Activated naive CD8-positive, alpha-beta T cell (primary cell): ENCODE data around the gene SV2B.
A peak's percentile ranks its signal among the peaks of the same experiment; 100 is the strongest.
"Not testable (repeated sequence)": the region's sequence is repeated elsewhere in the genome, so short reads cannot be mapped to it uniquely, and the experiment has no call there.

ENCODE experiments used
- H3K27ac Mint-ChIP-seq: one replicate; pipeline ENCODE4 v1.8.0; 2021; ENCODE audit warnings: mixed read lengths
- H3K27me3 Mint-ChIP-seq: one replicate; pipeline ENCODE4 v1.8.0; 2021; ENCODE audit warnings: mixed read lengths
- H3K36me3 Mint-ChIP-seq: one replicate; pipeline ENCODE4 v1.8.0; 2021; ENCODE audit warnings: mixed read lengths
- H3K4me1 Mint-ChIP-seq: one replicate; pipeline ENCODE4 v1.8.0; 2021; ENCODE audit warnings: low read depth, mixed read lengths
- H3K4me3 Mint-ChIP-seq: one replicate; pipeline ENCODE4 v1.8.0; 2021; ENCODE audit warnings: mild to moderate bottlenecking, mixed read lengths
- H3K9me3 Mint-ChIP-seq: one replicate; pipeline ENCODE4 v1.8.0; 2021; ENCODE audit warnings: low read depth, mixed read lengths

The SV2B gene

GRCh38 chr15:91320101-91320500 is 220.0 kb downstream of the SV2B start:
- peaks cover 59% of the 10 kb centered on the region for H3K4me1 Mint-ChIP-seq
- H3K27ac Mint-ChIP-seq, result peak overlapping the region; percentile 87
- peaks cover 11% of the 10 kb centered on the region for H3K9me3 Mint-ChIP-seq
- peak overlapping the region; percentile 46 for H3K4me3 Mint-ChIP-seq
- no peaks in the 10 kb centered on the region for H3K27me3 Mint-ChIP-seq
- peaks cover 12% of the 10 kb centered on the region for H3K36me3 Mint-ChIP-seq

- Mint-ChIP-seq H3K27me3 (no peaks in the 10 kb centered on the region), H3K4me3 (no peak overlapping the region), H3K36me3 (peaks cover 10% of the 10 kb centered on the region), H3K4me1 (peaks cover 20% of the 10 kb centered on the region), H3K27ac (no peak overlapping the region), H3K9me3 (peaks cover 3% of the 10 kb centered on the region)
These were observed 229.9 kb downstream of the SV2B start for GRCh38 chr15:91329914-91330313.

- Mint-ChIP-seq H3K27me3 (no peaks in the 10 kb centered on the region), H3K4me3 (no peak overlapping the region), H3K9me3 (peaks cover 3% of the 10 kb centered on the region), H3K36me3 (peaks cover 6% of the 10 kb centered on the region), H3K4me1 (peaks cover 31% of the 10 kb centered on the region), H3K27ac (no peak overlapping the region)
These were observed 231.5 kb downstream of the SV2B start for GRCh38 chr15:91331581-91331980.

GRCh38 chr15:91335702-91336101 is 235.6 kb downstream of the SV2B start:
- Mint-ChIP-seq H3K9me3 (no peaks in the 10 kb centered on the region), H3K4me3 (no peak overlapping the region), H3K36me3 (no peaks in the 10 kb centered on the region), H3K27me3 (no peaks in the 10 kb centered on the region), H3K27ac (peak overlapping the region; percentile 10), H3K4me1 (peaks cover 43% of the 10 kb centered on the region)

- H3K27ac Mint-ChIP-seq, result peak overlapping the region; percentile 19
- H3K36me3 Mint-ChIP-seq, result no peaks in the 10 kb centered on the region
- peak overlapping the region; percentile 68 for H3K4me3 Mint-ChIP-seq
- no peaks in the 10 kb centered on the region for H3K27me3 Mint-ChIP-seq
- no peaks in the 10 kb centered on the region for H3K9me3 Mint-ChIP-seq
- peaks cover 40% of the 10 kb centered on the region for H3K4me1 Mint-ChIP-seq
These were observed 236.6 kb downstream of the SV2B start for GRCh38 chr15:91336687-91337086.

- Mint-ChIP-seq H3K9me3 (no peaks in the 10 kb centered on the region), H3K36me3 (peaks cover 3% of the 10 kb centered on the region), H3K4me3 (no peak overlapping the region), H3K4me1 (peaks cover 43% of the 10 kb centered on the region), H3K27ac (no peak overlapping the region), H3K27me3 (no peaks in the 10 kb centered on the region)
These were observed 238.7 kb downstream of the SV2B start for GRCh38 chr15:91338766-91339165.

GRCh38 chr15:91342097-91342496 is 242.0 kb downstream of the SV2B start:
- H3K4me1 Mint-ChIP-seq, result peaks cover 29% of the 10 kb centered on the region
- H3K36me3 Mint-ChIP-seq, result peaks cover 3% of the 10 kb centered on the region
- no peak overlapping the region for H3K4me3 Mint-ChIP-seq
- H3K27me3 Mint-ChIP-seq, result no peaks in the 10 kb centered on the region
- H3K9me3 Mint-ChIP-seq, result peaks cover 3% of the 10 kb centered on the region
- H3K27ac Mint-ChIP-seq, result no peak overlapping the region

- H3K36me3 Mint-ChIP-seq, H3K4me3 Mint-ChIP-seq, H3K9me3 Mint-ChIP-seq, H3K27ac Mint-ChIP-seq, H3K27me3 Mint-ChIP-seq: not testable (repeated sequence)
- peaks cover 27% of the 10 kb centered on the region for H3K4me1 Mint-ChIP-seq
These were observed 244.9 kb downstream of the SV2B start for GRCh38 chr15:91344912-91345311.

GRCh38 chr15:91345736-91346135 is 245.7 kb downstream of the SV2B start:
- H3K4me3 Mint-ChIP-seq, result no peak overlapping the region
- H3K4me1 Mint-ChIP-seq, result peaks cover 30% of the 10 kb centered on the region
- H3K27me3 Mint-ChIP-seq, result no peaks in the 10 kb centered on the region
- H3K9me3 Mint-ChIP-seq, result peaks cover 3% of the 10 kb centered on the region
- peak overlapping the region; percentile 41 for H3K27ac Mint-ChIP-seq
- peaks cover 3% of the 10 kb centered on the region for H3K36me3 Mint-ChIP-seq

- no peak overlapping the region for H3K4me3 Mint-ChIP-seq
- peaks cover 3% of the 10 kb centered on the region for H3K9me3 Mint-ChIP-seq
- no peaks in the 10 kb centered on the region for H3K27me3 Mint-ChIP-seq
- peaks cover 3% of the 10 kb centered on the region for H3K36me3 Mint-ChIP-seq
- no peak overlapping the region for H3K27ac Mint-ChIP-seq
- peaks cover 30% of the 10 kb centered on the region for H3K4me1 Mint-ChIP-seq
These were observed 246.2 kb downstream of the SV2B start for GRCh38 chr15:91346259-91346658.

- Mint-ChIP-seq H3K36me3 (no peaks in the 10 kb centered on the region), H3K4me1 (peaks cover 26% of the 10 kb centered on the region), H3K9me3 (peaks cover 3% of the 10 kb centered on the region), H3K4me3 (peak overlapping the region; percentile 35), H3K27ac (no peak overlapping the region), H3K27me3 (no peaks in the 10 kb centered on the region)
These were observed 248.9 kb downstream of the SV2B start for GRCh38 chr15:91348752-91349500.
